ENCODE data around the gene SLC25A43.
"Not testable (repeated sequence)": the region's sequence is repeated elsewhere in the genome, so short reads cannot be mapped to it uniquely, and the experiment has no call there.

Gene SLC25A43

DNA sequence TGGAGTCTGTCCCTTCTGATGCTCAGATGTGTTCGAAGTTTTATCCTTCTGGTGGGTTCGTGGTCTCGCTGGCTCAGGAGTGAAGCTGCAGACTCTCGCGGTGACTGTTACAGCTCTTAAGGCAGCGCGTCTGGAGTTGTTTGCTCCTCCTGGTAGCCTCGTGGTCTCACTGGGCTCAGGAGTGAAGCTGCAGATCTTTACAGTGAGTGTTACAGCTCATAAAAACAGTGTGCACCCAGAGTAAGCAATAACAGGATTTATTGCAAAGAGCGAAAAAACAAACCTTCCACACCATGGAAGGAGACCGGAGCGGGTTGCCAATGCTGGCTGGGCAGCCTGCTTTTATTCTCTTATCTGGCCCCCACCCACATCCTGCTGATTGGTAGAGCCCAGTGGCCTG, 87.6 kb downstream of the SLC25A43 start:
- H3K79me1 ChIP-seq (replicated peaks; ENCODE audit: low read length, poor library complexity, severe bottlenecking) = no peaks in the 10 kb centered on the region
- H2BK5ac ChIP-seq (ENCODE audit: low read depth, low read length, poor library complexity, severe bottlenecking) = no peak overlapping the region
- no peak overlapping the region for H2BK120ac ChIP-seq (ENCODE audit: low read depth, low read length)
- H2BK12ac ChIP-seq (ENCODE audit: low read length in 2 of 2) = no peak overlapping the region
- H3K14ac ChIP-seq (ENCODE audit: low read length in 2 of 2) = no peak overlapping the region
- H3K27ac ChIP-seq (ENCODE audit: low read length, poor library complexity, severe bottlenecking) = no peak overlapping the region
- H3K4me1 ChIP-seq (ENCODE audit: control insufficient read depth, insufficient read depth, low read depth, low read length) = no peaks in the 10 kb centered on the region
- H3K23ac ChIP-seq (ENCODE audit: low read length in 2 of 2) = no peak overlapping the region
- no peak overlapping the region for H2BK15ac ChIP-seq (ENCODE audit: low read depth, poor library complexity, severe bottlenecking)
- no peaks in the 10 kb centered on the region for H3K9me3 ChIP-seq (ENCODE audit: control insufficient read depth, low read length)
- H4K91ac ChIP-seq (ENCODE audit: low read length) = no peak overlapping the region
- H3K4me2 ChIP-seq (ENCODE audit: low read length, poor library complexity, severe bottlenecking) = no peak overlapping the region
- no peak overlapping the region for H2AFZ ChIP-seq (ENCODE audit: low read depth, low read length)
- no peak overlapping the region for H3K18ac ChIP-seq (ENCODE audit: low read depth in 1 of 2, low read length in 2 of 2)
- DNase-seq = no peak
- H4K8ac ChIP-seq (ENCODE audit: low read length) = no peak overlapping the region
- no peak overlapping the region for H2AK5ac ChIP-seq (ENCODE audit: low read length, severe bottlenecking)
- 90% methylated on average over 5 of the region's 11 CpGs for WGBS
- H3K4ac ChIP-seq (ENCODE audit: low read depth in 1 of 2, low read length in 2 of 2) = no peak overlapping the region
- peaks cover 0 to 12% of the 10 kb centered on the region in 2 experiments for H3K27me3 ChIP-seq (ENCODE audit: control insufficient read depth in 1 of 2, insufficient read depth in 1 of 2, low read length in 2 of 2)
- H3K36me3 ChIP-seq (ENCODE audit: control insufficient read depth in 1 of 2, insufficient read depth in 2 of 2, low read depth in 1 of 2, low read length in 2 of 2) = no peaks in the 10 kb centered on the region
- no peak overlapping the region for H3K4me3 ChIP-seq (ENCODE audit: insufficient read depth in 1 of 2, low read depth in 1 of 2, low read length in 2 of 2)
- H3K9ac ChIP-seq (ENCODE audit: low read length) = no peak overlapping the region

DNA sequence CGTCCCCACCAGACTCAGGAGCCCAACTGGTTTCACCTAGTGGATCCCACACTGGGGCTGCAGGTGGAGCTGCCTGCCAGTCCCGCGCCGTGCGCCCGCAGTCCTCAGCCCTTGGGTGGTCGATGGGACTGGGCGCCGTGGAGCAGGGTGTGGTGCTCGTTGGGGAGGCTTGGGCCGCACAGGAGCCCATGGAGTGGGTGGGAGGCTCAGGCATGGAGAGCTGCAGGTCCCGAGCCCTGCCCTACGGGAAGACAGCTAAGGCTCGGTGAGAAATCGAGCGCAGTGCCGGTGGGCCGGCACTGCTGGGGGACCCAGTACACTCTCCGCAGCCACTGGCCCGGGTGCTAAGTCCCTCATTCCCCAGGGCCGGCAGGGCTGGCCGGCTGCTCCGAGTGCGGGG, 88.6 kb downstream of the SLC25A43 start:
- 98% methylated on average over 22 of the region's 24 CpGs for WGBS
- H3K79me1 ChIP-seq (replicated peaks; ENCODE audit: low read length, poor library complexity, severe bottlenecking); H3K23ac ChIP-seq (ENCODE audit: low read length in 2 of 2); H3K9ac ChIP-seq (ENCODE audit: low read length); H3K9me3 ChIP-seq (ENCODE audit: control insufficient read depth, low read length); H3K4ac ChIP-seq (ENCODE audit: low read depth in 1 of 2, low read length in 2 of 2); H4K8ac ChIP-seq (ENCODE audit: low read length); H2AK5ac ChIP-seq (ENCODE audit: low read length, severe bottlenecking); H3K18ac ChIP-seq (ENCODE audit: low read depth in 1 of 2, low read length in 2 of 2); H3K4me3 ChIP-seq (ENCODE audit: insufficient read depth in 1 of 2, low read depth in 1 of 2, low read length in 2 of 2); H2AFZ ChIP-seq (ENCODE audit: low read depth, low read length); H3K14ac ChIP-seq (ENCODE audit: low read length in 2 of 2); H2BK15ac ChIP-seq (ENCODE audit: low read depth, poor library complexity, severe bottlenecking); H4K91ac ChIP-seq (ENCODE audit: low read length); H2BK12ac ChIP-seq (ENCODE audit: low read length in 2 of 2); DNase-seq; H3K36me3 ChIP-seq (ENCODE audit: control insufficient read depth in 1 of 2, insufficient read depth in 2 of 2, low read depth in 1 of 2, low read length in 2 of 2); H3K27ac ChIP-seq (ENCODE audit: low read length, poor library complexity, severe bottlenecking); H3K4me1 ChIP-seq (ENCODE audit: control insufficient read depth, insufficient read depth, low read depth, low read length); H2BK120ac ChIP-seq (ENCODE audit: low read depth, low read length); H3K4me2 ChIP-seq (ENCODE audit: low read length, poor library complexity, severe bottlenecking); H2BK5ac ChIP-seq (ENCODE audit: low read depth, low read length, poor library complexity, severe bottlenecking): not testable (repeated sequence)
- peaks cover 0 to 15% of the 10 kb centered on the region in 2 experiments for H3K27me3 ChIP-seq (ENCODE audit: control insufficient read depth in 1 of 2, insufficient read depth in 1 of 2, low read length in 2 of 2)

DNA sequence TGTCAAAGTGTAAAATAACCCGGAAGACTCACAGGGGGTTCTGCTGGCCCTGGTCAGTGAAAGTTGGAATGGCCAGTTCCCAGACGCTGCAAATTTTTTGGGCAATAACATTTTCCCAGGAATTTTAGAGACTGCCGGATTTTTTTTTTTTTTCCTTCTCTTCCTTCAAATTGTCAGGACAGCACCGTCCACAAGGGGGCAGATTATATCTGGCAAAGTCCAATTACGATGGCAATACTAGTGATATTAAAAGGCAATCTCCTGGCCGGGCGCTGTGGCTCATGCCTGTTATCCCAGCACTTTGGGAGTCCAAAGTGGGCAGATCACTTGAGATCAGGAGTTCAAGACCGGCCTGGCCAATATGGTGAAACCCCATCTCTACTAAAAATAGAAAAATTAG, 89.6 kb downstream of the SLC25A43 start:
- Histone ChIP-seq H3K27me3 (ENCODE audit: control insufficient read depth in 1 of 2, insufficient read depth in 1 of 2, low read length in 2 of 2) (peaks cover 0 to 15% of the 10 kb centered on the region in 2 experiments), H2AFZ (ENCODE audit: low read depth, low read length) (no peak overlapping the region), H3K4me3 (ENCODE audit: insufficient read depth in 1 of 2, low read depth in 1 of 2, low read length in 2 of 2) (no peak overlapping the region), H3K4me1 (ENCODE audit: control insufficient read depth, insufficient read depth, low read depth, low read length) (no peaks in the 10 kb centered on the region), H3K18ac (ENCODE audit: low read depth in 1 of 2, low read length in 2 of 2) (no peak overlapping the region), H3K4ac (ENCODE audit: low read depth in 1 of 2, low read length in 2 of 2) (no peak overlapping the region), H4K91ac (ENCODE audit: low read length) (no peak overlapping the region), H2BK12ac (ENCODE audit: low read length in 2 of 2) (no peak overlapping the region), H3K9me3 (ENCODE audit: control insufficient read depth, low read length) (no peaks in the 10 kb centered on the region), H4K8ac (ENCODE audit: low read length) (no peak overlapping the region), H3K23ac (ENCODE audit: low read length in 2 of 2) (no peak overlapping the region), H2BK5ac (ENCODE audit: low read depth, low read length, poor library complexity, severe bottlenecking) (no peak overlapping the region), H3K79me1 (replicated peaks; ENCODE audit: low read length, poor library complexity, severe bottlenecking) (no peaks in the 10 kb centered on the region), H2BK15ac (ENCODE audit: low read depth, poor library complexity, severe bottlenecking) (no peak overlapping the region), H3K27ac (ENCODE audit: low read length, poor library complexity, severe bottlenecking) (no peak overlapping the region), H3K4me2 (ENCODE audit: low read length, poor library complexity, severe bottlenecking) (no peak overlapping the region), H2BK120ac (ENCODE audit: low read depth, low read length) (no peak overlapping the region), H2AK5ac (ENCODE audit: low read length, severe bottlenecking) (no peak overlapping the region), H3K9ac (ENCODE audit: low read length) (no peak overlapping the region), H3K14ac (ENCODE audit: low read length in 2 of 2) (no peak overlapping the region), H3K36me3 (ENCODE audit: control insufficient read depth in 1 of 2, insufficient read depth in 2 of 2, low read depth in 1 of 2, low read length in 2 of 2) (no peaks in the 10 kb centered on the region)
- 37% methylated on average over 7 of the region's 8 CpGs for WGBS
- peak; percentile 51 for DNase-seq

DNA sequence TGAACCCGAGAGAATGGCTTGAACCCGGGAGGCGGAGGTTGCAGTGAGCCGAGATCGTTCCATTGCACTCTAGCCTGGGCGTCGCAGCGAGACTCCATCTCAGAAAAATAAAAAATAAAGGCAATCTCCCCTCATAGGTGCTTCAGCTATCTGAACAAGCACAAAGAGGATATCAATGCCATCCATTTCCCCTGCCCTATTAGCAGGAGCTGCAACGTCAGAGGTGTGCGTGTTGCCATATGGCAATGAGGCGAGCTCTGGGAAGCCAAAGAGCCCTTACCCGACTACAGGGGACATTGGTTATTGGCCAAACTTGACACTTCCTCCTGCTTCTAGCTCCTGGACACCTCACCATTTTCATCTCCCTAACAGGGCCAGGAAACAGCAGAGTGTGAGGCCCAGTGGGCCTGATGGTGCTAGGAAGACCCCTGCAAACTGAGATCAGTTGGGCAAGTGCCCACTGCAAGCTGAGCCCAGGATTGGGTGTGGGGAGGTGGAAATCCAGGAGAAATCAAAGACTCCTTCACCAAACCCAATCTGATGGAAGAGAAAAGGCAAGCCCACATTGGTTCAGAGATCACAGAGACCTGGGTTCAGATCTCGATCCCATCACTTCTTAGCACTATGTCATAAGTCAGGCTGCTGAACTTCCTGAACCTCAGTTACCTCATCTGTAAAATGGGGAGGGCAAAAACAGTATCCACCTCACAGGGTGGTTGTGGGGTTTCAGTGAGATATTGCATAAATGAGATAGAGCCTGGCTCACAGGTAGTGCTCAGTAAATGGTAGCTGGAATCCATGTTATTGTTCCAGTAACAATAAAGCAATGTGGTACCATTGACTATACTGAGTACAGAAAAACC, 90.3 kb downstream of the SLC25A43 start:
- Histone ChIP-seq H3K4me2 (ENCODE audit: low read length, poor library complexity, severe bottlenecking) (no peak overlapping the region), H3K4me3 (ENCODE audit: insufficient read depth in 1 of 2, low read depth in 1 of 2, low read length in 2 of 2) (no peak overlapping the region), H3K36me3 (ENCODE audit: control insufficient read depth in 1 of 2, insufficient read depth in 2 of 2, low read depth in 1 of 2, low read length in 2 of 2) (no peaks in the 10 kb centered on the region), H3K4ac (ENCODE audit: low read depth in 1 of 2, low read length in 2 of 2) (no peak overlapping the region), H4K8ac (ENCODE audit: low read length) (no peak overlapping the region), H2BK120ac (ENCODE audit: low read depth, low read length) (no peak overlapping the region), H2AFZ (ENCODE audit: low read depth, low read length) (no peak overlapping the region), H3K9me3 (ENCODE audit: control insufficient read depth, low read length) (no peaks in the 10 kb centered on the region), H3K79me1 (replicated peaks; ENCODE audit: low read length, poor library complexity, severe bottlenecking) (no peaks in the 10 kb centered on the region), H3K27me3 (ENCODE audit: control insufficient read depth in 1 of 2, insufficient read depth in 1 of 2, low read length in 2 of 2) (peaks cover 0 to 15% of the 10 kb centered on the region in 2 experiments), H3K18ac (ENCODE audit: low read depth in 1 of 2, low read length in 2 of 2) (no peak overlapping the region), H4K91ac (ENCODE audit: low read length) (no peak overlapping the region), H3K4me1 (ENCODE audit: control insufficient read depth, insufficient read depth, low read depth, low read length) (no peaks in the 10 kb centered on the region), H3K14ac (ENCODE audit: low read length in 2 of 2) (no peak overlapping the region), H2BK15ac (ENCODE audit: low read depth, poor library complexity, severe bottlenecking) (no peak overlapping the region), H3K27ac (ENCODE audit: low read length, poor library complexity, severe bottlenecking) (no peak overlapping the region), H2BK5ac (ENCODE audit: low read depth, low read length, poor library complexity, severe bottlenecking) (no peak overlapping the region), H3K23ac (ENCODE audit: low read length in 2 of 2) (no peak overlapping the region), H2BK12ac (ENCODE audit: low read length in 2 of 2) (no peak overlapping the region), H3K9ac (ENCODE audit: low read length) (no peak overlapping the region), H2AK5ac (ENCODE audit: low read length, severe bottlenecking) (no peak overlapping the region)
- DNase-seq = no peak
- 93% methylated on average over 7 of the region's 13 CpGs for WGBS

All from mesenchymal stem cell (in vitro differentiated cells and primary cell).